C4-2B (cell line): Measurements from ENCODE around the gene PTK6.

ENCODE experiments used
- ZFX ChIP-seq: fragments of 450-650 bp; IDR thresholded peaks from 2 replicates; pipeline ENCODE4 v1.6.1; 2017
- TF ChIP-seq, protein P1 (sequence below): fragments of 450-650 bp; conservative IDR thresholded peaks from 2 replicates; pipeline ENCODE4 v1.5.1; 2017; ENCODE audit warnings: mild to moderate bottlenecking

DNA sequence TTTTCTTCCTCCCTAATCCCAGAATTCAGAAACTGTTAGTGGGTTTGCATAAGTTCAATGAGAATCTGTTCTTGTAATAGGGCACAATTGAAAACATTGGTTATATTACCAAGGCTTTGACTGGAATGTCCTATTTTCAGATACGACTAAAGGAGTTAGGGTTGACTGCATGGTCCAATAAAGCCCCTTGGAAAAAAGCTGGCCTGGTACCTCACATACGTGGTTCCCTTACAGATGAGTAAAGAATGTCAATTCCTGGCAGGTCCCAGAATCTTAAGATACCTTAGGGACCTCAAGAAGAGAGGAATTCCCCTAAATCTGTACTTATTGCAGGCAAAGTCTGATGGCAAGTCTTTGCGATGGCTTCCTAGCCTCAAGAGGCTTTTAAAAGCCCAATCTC, 12.0 kb downstream of the PTK6 start:
- TF ChIP-seq, protein P1, sequence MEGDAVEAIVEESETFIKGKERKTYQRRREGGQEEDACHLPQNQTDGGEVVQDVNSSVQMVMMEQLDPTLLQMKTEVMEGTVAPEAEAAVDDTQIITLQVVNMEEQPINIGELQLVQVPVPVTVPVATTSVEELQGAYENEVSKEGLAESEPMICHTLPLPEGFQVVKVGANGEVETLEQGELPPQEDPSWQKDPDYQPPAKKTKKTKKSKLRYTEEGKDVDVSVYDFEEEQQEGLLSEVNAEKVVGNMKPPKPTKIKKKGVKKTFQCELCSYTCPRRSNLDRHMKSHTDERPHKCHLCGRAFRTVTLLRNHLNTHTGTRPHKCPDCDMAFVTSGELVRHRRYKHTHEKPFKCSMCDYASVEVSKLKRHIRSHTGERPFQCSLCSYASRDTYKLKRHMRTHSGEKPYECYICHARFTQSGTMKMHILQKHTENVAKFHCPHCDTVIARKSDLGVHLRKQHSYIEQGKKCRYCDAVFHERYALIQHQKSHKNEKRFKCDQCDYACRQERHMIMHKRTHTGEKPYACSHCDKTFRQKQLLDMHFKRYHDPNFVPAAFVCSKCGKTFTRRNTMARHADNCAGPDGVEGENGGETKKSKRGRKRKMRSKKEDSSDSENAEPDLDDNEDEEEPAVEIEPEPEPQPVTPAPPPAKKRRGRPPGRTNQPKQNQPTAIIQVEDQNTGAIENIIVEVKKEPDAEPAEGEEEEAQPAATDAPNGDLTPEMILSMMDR = no peak
- TF ChIP-seq ZFX = no peak
